ENCODE data around the gene CEACAM18.
"Not testable (repeated sequence)": the region's sequence is repeated elsewhere in the genome, so short reads cannot be mapped to it uniquely, and the experiment has no call there.

Gene CEACAM18

DNA sequence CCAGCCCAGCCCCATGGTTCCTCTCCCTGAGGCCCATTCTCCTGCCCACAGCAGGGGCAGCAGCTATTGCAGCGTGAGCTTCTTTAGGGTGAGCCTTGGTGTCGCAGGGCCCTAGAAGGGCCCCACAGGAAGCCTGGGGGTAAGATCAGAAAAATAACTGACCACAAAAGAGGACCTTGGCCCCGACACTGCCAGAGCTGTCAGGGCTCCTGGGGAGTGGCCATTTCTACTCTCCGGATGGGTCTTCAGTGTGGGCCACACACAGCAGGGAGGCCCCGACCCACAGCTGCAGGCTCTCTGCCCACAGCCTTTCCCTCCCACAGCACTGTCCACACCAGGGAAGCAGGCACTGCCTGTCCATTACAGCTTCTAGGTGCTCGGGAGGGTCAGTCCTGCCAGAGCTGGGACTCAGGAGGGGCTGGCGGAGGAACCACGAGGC lies 16.6 kb upstream of the CEACAM18 start:
- peak; percentile 53 for DNase-seq (ENCODE audit: low spot score)

DNA sequence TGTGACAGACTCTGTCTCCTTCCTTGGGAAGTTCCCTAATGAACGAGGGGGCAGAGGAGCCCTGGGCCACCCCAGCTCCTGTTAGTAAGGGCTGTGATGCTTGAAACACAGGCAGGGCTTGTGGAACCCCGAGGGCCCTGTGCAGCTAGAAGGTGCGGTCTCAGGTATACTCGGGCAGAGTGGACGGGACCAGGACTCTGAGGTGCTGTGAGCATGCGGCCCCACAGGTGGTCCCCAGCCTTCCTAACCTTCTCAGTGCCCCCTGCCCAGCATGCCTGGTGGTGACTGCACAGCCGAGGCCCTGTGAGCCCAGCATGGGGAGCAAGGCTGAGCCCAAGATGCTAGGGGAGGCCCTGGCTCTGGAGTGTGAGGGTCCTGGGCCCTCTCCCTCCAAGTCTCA lies 16.1 kb upstream of the CEACAM18 start:
- no peak for DNase-seq (ENCODE audit: low spot score)

DNA sequence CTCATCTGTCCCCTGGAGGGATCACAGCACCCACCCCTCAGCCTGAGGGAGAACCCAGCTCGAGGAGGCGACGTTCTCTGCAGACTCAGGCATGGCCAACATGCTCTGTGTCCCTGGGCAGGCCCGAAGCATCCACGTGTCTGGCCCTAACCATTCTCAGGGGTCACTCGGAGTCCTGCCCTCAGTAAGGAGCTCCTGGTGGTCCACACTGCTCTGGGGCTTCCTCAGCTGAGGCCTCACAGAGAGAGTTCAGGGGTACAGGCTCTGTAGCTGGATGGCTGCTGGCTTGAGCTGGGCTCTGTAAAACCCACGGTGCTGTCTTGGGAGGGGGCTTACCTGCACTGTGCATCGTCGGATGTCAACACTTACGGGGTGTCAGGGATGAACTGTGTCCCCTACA lies 15.7 kb upstream of the CEACAM18 start:
- no peak for DNase-seq (ENCODE audit: low spot score)

DNA sequence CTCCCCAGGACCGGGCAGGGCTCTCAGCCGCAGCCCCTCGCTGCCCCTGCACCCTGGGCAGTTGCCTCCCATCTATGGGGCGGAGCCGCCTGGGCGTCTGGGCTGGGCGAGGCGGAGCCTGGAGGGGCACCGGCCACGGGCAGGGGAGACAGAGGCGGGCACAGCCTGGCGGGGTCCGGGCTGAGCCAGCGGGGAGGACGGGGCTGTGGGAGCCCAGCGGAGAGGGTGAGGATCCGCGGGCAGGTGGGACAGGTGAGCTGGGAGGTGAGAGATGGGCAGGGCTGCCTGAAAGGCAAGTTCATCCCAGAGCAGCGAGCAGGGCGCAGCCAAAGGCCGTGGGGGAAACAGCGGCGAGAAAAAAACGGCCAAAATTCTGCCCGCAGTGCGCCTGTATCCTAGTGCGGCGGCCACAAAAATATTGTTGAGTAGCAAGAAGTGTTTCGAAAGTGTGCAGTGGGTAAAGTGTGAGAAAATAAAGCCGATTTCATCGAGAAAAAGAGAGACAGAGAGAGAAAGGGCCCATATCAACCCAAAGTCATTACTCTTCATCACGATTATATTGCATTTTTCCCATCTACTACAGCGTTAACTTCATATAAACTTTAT lies 14.3 kb upstream of the CEACAM18 start:
- DNase-seq (ENCODE audit: low spot score), result not testable (repeated sequence)

DNA sequence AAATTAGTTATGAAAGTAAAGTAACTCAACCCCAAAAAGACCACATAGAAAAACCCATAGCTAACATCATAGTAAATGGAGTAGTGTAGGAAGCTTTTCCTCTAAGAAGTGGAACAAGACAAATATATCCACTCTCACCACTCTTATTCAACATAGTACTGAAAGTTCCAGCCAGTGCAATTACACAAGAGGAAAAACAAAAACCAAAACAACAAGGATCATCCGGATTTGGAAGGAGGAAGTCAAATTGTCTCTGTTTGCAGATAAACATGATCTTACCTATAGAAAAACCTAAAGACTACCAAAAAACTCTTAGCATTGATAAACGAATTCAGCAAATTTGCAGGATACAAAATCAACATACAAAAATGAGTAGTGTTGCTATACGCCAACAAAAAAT lies 11.6 kb upstream of the CEACAM18 start:
- DNase-seq (ENCODE audit: low spot score), result no peak

DNA sequence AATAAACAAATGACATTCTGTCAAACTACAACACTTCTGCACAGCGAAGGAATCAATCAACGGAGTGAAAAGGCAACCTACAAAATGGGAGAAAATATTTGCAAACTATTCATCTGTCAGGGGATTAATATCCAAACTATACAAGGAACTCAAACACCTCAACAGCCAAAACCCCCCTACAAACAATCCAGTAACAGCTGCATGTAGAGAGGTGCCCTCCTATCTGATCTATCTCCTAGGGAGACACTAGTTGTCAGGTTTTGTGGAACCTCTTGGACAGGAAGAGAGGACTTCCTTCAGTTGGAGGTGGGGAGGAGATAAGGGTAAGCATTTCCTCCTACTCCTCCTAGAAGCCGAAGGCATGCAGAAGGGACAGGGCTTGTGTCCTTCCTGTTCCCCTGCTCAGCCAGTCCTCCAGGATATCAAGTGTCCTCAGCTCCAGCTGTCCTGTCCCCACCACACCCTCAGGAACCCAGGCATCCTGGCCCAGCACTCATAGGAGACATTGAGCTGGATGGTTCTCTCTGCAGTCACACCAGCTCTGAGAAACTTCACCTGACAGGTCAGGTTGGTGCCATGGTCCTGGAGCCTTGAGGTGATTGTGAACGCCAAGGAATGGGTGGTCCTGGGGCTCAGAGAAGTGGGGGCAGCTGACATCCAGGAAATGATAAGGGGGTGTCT lies 10.3 kb upstream of the CEACAM18 start:
- no peak for DNase-seq (ENCODE audit: low spot score)

DNA sequence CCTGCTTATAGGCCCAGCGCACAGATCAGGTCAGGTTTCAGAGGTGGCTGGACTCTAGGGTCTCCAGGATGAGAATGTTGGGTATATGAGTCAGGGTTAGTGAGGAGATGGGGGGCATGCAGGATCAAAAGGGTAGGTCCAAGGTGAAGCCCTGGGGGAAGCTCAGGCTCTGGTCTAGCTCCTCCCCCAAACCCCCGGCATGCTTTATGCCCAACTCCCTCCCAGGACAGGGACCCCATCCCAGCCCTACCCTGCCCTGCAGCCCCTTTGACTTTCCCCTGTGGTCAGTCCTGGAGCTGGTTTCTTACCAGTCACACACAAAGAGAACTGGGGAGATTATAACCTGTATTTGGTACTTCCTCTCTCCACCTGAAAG lies 9.8 kb upstream of the CEACAM18 start:
- no peak for DNase-seq (ENCODE audit: low spot score)

DNA sequence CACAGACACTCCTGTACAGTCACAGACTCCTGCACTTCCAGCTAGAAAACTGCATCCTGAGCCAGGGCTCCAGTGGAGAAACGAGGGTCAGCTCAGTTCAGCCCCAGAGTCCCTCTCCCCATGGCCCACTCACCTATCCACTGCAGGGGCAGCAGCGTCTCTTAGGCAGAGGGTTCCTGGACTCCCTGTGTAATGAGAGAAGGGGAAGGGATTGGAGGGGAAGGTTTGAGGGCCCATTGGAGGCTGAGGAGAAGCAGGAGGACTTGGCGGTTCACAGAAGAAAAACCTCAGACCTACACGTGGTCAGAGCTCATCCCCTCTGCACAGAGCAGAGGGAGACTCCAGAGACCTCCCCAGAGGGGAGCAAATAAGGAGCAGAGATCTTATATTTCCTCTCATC lies 9.2 kb upstream of the CEACAM18 start:
- no peak for DNase-seq (ENCODE audit: low spot score)

DNA sequence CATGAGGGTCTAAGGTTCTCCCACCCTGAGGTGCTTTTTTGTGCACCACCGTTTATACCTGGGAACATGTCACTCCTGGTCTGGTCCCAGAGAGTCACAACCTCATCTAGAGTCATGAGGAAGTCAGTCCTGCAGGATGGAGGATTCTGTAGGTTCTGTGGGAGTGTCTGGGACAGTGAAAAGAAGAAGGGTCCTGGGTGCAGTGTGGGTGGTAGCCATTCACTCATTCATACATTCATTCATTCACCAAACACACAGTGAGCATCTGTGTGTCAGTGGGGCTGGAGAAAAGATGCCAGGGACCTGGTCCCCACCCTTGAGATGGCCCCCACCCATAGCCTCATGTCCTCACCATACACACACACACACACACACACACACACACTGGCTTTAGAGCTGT lies 8.7 kb upstream of the CEACAM18 start:
- DNase-seq (ENCODE audit: low spot score), result no peak

DNA sequence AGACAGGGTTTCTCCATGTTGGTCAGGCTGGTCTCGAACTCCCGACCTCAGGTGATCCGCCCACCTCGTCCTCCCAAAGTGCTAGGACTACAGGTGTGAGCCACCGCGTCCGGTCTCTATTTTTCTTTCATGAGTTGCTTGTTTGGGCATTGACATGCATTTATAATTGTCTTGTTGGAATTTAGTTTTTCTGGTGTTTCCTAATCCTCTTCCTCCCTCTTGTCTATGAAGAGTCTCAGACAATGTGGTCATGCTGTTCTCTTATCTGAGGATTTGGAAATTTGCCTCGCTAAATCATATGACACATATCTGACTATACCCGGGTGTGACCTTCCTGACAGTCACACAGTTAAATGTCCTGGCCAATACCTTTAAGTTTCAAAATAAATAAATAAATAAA lies 7.4 kb upstream of the CEACAM18 start:
- no peak for DNase-seq (ENCODE audit: low spot score)

DNA sequence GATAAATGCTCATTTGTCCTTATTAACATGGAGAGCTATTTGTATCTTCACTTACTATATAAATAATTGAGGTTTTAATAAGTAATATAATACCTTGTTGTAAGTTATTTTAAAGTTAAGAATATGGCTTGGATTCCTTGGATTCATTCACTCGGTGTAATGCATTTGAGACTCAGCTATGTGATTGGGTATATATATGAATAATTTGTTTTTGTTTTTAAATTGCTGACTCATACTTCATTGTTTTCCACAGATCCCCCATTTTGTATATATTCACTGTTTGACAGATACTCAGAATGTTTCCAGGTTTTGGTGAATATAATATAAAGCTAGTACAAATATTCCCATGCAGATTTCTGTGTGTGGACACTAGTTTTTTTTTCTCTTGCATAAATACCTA lies 6.8 kb upstream of the CEACAM18 start:
- DNase-seq (ENCODE audit: low spot score), result no peak

DNA sequence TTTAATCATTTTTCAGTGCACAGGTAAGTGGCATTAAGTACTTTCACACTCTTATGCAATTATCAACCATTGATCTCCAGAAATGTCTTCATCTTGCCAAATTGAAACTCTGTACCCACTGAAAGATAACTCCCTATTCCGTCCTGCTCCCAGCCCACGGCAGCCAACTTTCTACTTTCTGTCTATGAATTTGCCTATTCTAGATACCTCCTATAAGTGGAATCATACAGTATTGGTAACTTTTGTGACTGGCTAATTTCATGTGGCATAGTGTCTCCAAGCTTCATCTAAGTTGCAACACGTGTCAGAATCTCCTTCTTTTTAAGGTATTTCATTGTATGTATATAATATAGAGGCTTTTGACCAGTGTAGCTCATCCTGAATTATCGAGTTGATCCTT lies 5.7 kb upstream of the CEACAM18 start:
- no peak for DNase-seq (ENCODE audit: low spot score)

DNA sequence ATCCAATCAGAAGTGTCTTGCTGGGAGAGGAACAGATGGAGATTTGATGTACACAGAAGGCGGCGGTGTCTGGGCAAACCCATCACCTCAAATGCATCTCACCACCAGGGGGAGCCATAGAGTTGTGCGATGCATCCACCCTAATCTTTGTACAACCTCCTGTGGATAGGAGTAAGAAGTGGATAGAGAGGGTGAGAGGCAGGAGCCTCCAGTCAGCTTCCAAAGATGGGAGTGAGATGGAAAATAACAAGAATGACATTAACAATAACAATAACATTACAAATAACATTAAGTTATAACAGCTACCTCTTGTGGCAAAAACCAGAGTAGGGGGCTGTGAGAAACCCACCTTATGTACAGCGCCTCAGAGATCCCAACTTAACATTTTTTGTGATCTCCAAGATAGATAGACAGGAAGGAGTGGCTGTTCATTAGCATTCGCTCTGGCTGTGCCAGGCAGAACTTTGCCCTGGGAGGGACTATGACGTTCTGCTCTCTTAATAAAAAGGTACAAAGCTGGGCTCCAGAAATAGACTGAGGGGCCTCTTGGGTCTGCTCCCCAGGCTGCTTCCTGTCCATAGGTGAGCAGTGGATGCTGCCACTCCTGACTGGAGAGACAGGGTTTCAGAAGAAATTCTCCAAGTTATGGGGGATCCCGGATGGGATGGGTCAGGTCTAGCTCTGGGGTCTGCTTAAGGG lies 5.2 kb upstream of the CEACAM18 start:
- DNase-seq (ENCODE audit: low spot score), result no peak

DNA sequence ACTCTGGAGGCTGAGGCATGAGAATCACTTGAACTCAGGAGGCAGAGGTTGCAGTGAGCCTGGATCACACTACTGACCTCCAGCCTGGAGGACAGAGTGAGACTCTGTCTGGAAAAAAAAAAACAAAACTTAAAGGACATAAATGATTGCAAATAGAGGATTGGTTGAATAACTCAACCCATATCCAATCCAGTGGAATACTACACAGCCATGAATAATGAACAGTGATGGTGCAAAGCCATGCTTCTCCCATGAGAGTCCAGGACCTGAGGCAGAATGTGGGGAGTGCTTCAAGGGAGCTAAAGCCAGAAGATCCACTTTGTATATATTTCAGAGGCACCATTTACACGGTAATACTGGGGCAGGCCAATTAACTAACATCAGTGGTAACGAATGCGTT lies 2.2 kb upstream of the CEACAM18 start:
- DNase-seq (ENCODE audit: low spot score), result no peak

DNA sequence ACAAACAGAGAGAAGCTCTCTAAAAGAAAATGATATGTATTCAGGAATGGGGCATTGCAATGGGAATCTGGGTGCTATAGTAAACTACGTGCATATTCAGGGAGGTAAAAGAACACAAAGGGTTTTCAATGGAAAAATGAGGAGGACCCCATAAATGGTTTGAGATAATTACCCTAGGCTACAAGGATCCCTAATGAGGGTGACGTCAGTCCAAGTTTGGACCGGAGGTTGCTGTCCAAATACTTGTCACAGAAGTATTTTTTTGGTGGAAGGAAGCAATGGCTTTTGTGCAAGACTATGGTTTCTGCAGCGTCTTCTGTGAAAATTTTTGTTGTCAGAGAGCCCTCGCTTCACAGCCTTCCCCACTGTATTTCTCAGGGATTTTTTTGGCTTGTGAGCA lies 995 bp upstream of the CEACAM18 start:
- DNase-seq (ENCODE audit: low spot score), result no peak

DNA sequence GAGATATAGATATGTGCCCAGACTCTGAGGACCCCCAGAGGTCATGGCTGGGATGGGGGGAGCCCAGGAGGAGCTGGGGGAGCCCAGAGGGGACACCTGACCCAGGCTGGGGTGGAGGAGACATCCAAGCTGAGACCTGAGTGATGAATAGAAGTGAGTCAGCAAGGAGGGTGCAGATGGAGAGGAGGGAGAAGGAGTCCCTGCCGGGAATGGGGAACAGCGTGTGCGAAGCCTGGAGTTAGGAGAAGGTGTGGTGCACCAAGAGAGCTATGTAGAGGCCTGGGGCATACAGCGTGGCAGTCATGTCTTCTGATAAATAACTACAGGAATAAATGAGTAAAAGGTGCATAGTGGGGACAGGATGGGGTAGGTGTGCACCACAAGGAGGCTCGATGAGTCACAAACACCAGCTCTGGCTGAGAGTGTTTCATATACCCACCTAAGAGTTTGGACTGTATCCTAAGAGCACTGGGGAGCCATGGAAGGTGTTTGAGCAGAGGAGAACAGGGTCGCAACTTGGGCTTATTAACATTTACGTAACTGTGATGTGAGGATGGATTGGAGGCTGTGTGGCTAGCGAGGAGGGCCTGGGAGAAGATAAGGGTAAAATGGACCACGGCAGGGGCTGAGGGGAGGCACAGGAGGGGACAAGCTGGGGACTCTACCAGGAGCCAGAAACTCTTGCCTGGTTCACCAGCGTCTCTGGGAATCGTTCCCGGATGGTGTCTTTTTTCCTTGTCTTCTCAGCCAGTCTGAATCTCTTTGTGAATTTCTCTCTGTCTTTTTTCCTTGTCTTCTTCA lies 1.4 kb downstream of the CEACAM18 start:
- no peak for DNase-seq (ENCODE audit: low spot score)

DNA sequence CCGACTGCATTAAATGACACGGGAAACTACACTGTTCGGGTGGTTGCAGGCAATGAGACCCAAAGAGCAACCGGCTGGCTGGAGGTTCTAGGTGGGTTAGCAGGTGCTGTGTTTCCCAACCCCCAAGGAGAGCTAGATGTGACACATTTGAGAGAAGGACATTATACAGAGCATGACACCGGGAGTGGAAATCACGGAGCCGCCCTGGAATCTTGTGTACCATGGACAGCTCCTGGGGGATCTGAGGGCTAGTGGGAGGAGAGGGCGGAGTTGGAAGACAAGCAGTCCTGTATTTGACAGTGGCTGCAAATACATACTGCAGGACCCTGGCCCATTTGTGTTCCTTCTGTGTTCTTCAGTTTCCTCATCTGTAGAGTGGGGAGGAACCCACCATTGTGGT lies 2.3 kb downstream of the CEACAM18 start:
- DNase-seq (ENCODE audit: low spot score), result no peak

DNA sequence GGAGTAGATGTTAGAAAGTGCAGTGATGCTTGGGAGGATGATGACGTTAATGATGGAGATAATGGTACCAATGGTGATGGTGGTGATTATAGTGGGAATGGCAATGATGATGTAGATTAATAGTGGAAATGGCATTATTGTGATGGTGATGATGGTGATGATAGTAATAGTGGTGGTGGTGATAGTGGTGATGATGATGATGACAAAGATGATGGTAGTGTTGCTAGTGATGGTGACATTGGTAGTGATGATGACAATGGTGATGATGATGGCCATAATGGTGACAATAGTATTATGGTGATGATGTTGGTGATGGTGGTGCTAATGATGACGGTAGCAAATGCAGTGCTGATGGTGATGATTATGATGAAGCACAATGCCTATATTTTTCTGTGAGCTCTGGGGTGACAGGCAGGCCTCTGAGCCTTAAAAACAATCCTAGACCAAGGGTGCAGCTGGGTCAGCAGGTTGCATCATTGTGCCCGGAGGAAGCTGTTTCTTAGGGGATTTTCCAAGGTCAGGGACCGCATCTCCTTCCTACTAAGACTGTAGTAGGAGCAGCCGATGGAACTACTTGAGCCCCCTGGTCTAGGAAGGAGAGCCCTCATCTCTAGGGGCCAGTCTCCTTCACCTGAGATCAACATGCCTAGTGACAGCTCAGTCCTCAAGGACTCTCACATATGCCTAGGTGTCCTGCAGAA lies 7.8 kb downstream of the CEACAM18 start:
- DNase-seq (ENCODE audit: low spot score), result no peak

DNA sequence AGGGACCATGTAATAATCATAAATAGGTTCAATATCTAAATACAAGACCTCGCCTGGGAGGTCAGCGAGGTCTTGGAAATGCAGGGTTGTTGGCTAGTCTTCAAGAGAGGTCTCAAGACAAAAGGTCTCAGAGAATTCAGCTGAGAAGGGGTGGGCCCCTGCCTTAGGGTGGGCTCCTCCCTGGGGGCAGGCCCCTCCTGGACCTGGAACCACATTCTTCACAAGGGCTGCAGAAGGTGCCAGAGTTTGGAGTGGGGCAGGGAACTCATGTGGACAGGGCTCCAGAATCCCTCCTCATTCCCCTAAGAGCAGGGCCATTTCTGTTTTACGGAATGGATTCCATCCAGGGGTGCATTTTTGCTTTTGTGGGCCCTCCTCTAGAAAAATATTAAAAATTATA lies 10.2 kb downstream of the CEACAM18 start:
- DNase-seq (ENCODE audit: low spot score), result no peak

DNA sequence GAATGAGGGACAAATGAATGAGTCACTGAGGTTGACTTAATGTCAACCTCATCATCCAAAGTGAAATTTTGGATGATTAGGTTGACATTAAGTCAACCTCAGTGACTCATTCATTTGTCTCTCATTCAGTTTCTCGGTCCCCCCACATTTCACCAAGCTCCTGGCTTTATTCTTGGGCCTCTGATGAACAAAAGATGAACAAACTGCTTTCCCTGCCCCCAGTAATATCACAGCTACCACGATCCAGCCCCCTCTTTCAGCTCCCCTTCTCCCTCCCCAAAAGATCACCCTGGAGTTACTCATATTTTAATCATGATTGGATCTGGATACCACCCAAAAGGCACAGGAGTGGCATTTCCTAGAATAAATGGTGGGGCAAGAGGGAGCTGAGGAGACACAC lies 10.8 kb downstream of the CEACAM18 start:
- no peak for DNase-seq (ENCODE audit: low spot score)

DNA sequence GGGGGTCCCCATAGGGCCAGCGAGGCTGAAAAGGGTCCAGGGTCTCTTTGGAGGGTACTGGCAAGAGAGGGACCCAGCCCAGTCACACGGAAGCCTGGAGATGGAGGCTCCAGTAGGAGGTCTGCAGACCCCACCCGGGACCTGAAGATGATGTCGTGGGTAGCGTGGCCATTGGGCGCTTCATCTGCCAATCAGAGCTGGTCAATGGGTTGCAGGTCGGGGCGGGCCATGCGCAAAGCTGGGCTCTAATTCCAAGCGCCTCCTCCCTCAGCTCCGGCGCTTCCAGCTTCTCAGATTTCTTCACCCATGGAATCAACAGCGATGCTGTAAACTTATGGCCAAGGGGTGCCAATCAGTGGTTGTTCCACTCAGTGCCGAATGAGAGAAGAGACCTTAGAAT lies 12.3 kb downstream of the CEACAM18 start:
- no peak for DNase-seq (ENCODE audit: low spot score)

DNA sequence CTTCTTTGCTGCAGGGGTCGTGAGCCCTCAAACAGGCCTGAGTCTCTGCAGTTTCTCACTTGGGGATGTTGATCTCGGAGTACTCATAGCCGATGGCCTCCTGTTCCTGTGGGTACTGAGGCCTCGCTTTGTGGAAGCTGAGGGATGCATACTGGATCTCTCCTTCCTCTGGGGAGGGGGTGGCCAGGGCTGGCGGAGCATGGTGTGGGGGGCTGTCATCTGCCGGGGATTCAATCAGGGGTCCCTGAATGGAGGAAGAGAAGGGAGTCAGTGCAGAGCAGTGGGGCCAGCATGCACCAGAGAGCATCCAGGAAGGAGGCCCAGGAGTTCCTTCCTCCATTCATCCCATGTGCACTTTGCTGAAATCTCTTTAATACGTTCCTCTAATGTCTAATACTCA lies 13.2 kb downstream of the CEACAM18 start:
- DNase-seq (ENCODE audit: low spot score), result no peak
